SH-SY5Y (cell line): ENCODE data around the gene SVIL.

Experiments
- GATA2 ChIP-seq: IDR thresholded peaks from 2 replicates; pipeline ENCODE4 v1.6.1; 2011; ENCODE audit warnings: mild to moderate bottlenecking, low read depth, low read length
- GATA3 ChIP-seq: IDR thresholded peaks from 2 replicates; pipeline ENCODE4 v1.6.1; 2011; ENCODE audit warnings: low read depth, mild to moderate bottlenecking, low read length, moderate library complexity

DNA sequence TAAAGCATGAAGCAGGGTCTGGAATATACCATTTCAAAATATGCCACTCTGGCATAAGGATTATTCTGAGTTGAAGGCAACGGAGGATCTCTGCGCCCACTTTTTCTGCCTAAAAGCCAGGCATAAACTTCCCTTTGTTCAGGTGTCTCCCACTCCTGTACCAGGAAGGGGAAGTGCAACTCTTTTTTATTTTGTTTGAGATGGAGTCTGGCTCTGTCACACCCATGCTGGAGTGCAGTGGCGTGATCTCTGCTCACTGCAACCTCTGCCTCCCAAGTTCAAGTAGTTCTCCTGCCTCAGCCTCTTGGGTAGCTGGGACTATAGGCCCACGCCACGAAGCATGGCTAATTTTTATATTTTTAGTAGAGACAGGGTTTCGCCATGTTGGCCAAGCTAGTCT is 18.2 kb downstream of the SVIL start:
- TF ChIP-seq GATA2 (no peak), GATA3 (no peak)
